Panc1 (cell line): ENCODE measurements around the gene SEC23A. TPM values are rescaled to one million over a fixed set of nuclear protein-coding genes. Genes with fewer than 3 reads are reported as not detected.

Source experiments
- ATAC-seq: fragments of 200-7000 bp; cut with Tn5 transposase; 2 replicates; pipeline ENCODE4 v1.9.1; 2020; ENCODE audit warnings: mild to moderate bottlenecking, moderate library complexity
- BruUV-seq: library from RNA; stranded (reverse); fragments of 400-500 nt; replicated peaks from 2 replicates; lab custom pipeline; 2021; lab: Mats Ljungman, UMichigan
- CTCF ChIA-PET: fragments of 300-600 bp; sonication (Branson Sonifier 250); formaldehyde crosslinking; loops from one replicate; lab custom pipeline; 2022; ENCODE audit warnings: antibody characterized with exemption; lab: Charles Lee
- POLR2A ChIA-PET: fragments of 300-600 bp; sonication (Branson Sonifier 250); formaldehyde crosslinking; loops from one replicate; lab custom pipeline; 2022; ENCODE audit warnings: antibody characterized with exemption; lab: Charles Lee
- DNase-seq: peaks from one replicate; pipeline ENCODE4 v3.0.0-alpha.2; 2010; ENCODE audit warnings: low read depth, low spot score
- H3K27ac ChIP-seq: 2 replicates; pipeline ENCODE4 v1.5.1; 2011; ENCODE audit warnings: mild to moderate bottlenecking, low read length, inconsistent platforms
- H3K27me3 ChIP-seq: fragments of 200-500 bp; sonication (Bioruptor generic); 2 replicates; pipeline ENCODE4 v1.6.0; 2014; ENCODE audit warnings: low read length, inconsistent platforms; ENCODE audit not compliant: control insufficient read depth, insufficient read depth
- H3K36me3 ChIP-seq: fragments of 200-500 bp; sonication (Bioruptor generic); 2 replicates; pipeline ENCODE4 v1.5.1; 2014; ENCODE audit warnings: inconsistent platforms, mild to moderate bottlenecking, low read length, moderate library complexity; ENCODE audit not compliant: control insufficient read depth, insufficient read depth
- H3K4me1 ChIP-seq: 2 replicates; pipeline ENCODE4 v1.5.1; 2011; ENCODE audit warnings: inconsistent platforms, mild to moderate bottlenecking, low read length, moderate library complexity; ENCODE audit not compliant: control insufficient read depth, insufficient read depth
- H3K4me3 ChIP-seq, 2 experiments: 2 replicates each; pipeline ENCODE4 v1.5.1; 2011 to 2012; ENCODE audit warnings: low read depth in 2 of 2, low read length in 2 of 2, mild to moderate bottlenecking in 2 of 2, inconsistent platforms in 1 of 2, moderate library complexity in 1 of 2
- H3K9me3 ChIP-seq: fragments of 200-500 bp; sonication (Bioruptor generic); 2 replicates; pipeline ENCODE4 v1.5.1; 2014; ENCODE audit warnings: low read depth, mild to moderate bottlenecking, inconsistent platforms, low read length, moderate library complexity; ENCODE audit not compliant: control insufficient read depth, insufficient read depth
- POLR2AphosphoS5 ChIP-seq: IDR thresholded peaks from 2 replicates; pipeline ENCODE4 v1.6.1; 2012; ENCODE audit warnings: mild to moderate bottlenecking, low read depth, low read length, moderate library complexity
- SIN3A ChIP-seq: IDR thresholded peaks from 2 replicates; pipeline ENCODE4 v1.6.1; 2012; ENCODE audit warnings: low read depth, mild to moderate bottlenecking, low read length, moderate library complexity, borderline replicate concordance; ENCODE audit not compliant: insufficient read depth
- TCF7L2 ChIP-seq: IDR thresholded peaks from 2 replicates; pipeline ENCODE4 v1.6.1; 2011; ENCODE audit warnings: mild to moderate bottlenecking, low read depth, low read length, inconsistent platforms
- in situ Hi-C: cut with HindIII; loops from 2 replicates; pipeline ENCODE4 v1.10.0; 2016; ENCODE audit warnings: low sequenced_read_pairs, low pct_unique_long_range_greater_than_20kb
- intact Hi-C: fragments of 100-400 bp; cut with micrococcal nuclease; formaldehyde crosslinking; loops from one replicate; pipeline ENCODE4 v1.10.0; 2022; ENCODE audit not compliant: unreplicated experiment
- total RNA-seq: library from RNA; stranded (reverse); gene quantifications from one replicate; pipeline ENCODE4 v1.2.1, GENCODE V29; 2021; ENCODE audit not compliant: unreplicated experiment
- TF ChIP-seq, protein P1 (sequence below): fragments of 450-650 bp; IDR thresholded peaks from 2 replicates; pipeline ENCODE4 v1.5.1; 2017; ENCODE audit warnings: mild to moderate bottlenecking
- TF ChIP-seq, protein P2 (sequence below), 2 experiments: IDR thresholded peaks; 2 replicates each; pipeline ENCODE4 v1.6.1; 2011 to 2012; ENCODE audit warnings: low read depth in 2 of 2, control low read depth in 1 of 2, low read length in 1 of 2, mild to moderate bottlenecking in 1 of 2, moderate library complexity in 1 of 2; ENCODE audit not compliant: insufficient read depth in 1 of 2

Gene SEC23A
- total RNA-seq, 1 experiment from 2014 or later, result 76.7 TPM

- Histone ChIP-seq H3K4me3 (peak overlapping the region; percentile 28 to 55; a peak in 3 of 4 replicates), H3K4me1 (no peaks in the 10 kb centered on the region; the same call in 1 of the 2 replicates), H3K27ac (peak overlapping the region; percentile 77), H3K27me3 (no peaks in the 10 kb centered on the region), H3K9me3 (no peaks in the 10 kb centered on the region), H3K36me3 (peaks cover 3% of the 10 kb centered on the region; the same call in 1 of the 2 replicates)
- ATAC-seq, result no peak
- BruUV-seq, result no TSS peak
- intact Hi-C loops (loop anchor here (5.0 kb wide), 2 partner anchors 257 to 322 kb away; partner anchors contain the start of gene FBXO33), in situ Hi-C loops (no loop called here)
- ChIA-PET CTCF (no interaction called here), POLR2A (no interaction called here)
- no peak for DNase-seq
- TF ChIP-seq, protein P1, sequence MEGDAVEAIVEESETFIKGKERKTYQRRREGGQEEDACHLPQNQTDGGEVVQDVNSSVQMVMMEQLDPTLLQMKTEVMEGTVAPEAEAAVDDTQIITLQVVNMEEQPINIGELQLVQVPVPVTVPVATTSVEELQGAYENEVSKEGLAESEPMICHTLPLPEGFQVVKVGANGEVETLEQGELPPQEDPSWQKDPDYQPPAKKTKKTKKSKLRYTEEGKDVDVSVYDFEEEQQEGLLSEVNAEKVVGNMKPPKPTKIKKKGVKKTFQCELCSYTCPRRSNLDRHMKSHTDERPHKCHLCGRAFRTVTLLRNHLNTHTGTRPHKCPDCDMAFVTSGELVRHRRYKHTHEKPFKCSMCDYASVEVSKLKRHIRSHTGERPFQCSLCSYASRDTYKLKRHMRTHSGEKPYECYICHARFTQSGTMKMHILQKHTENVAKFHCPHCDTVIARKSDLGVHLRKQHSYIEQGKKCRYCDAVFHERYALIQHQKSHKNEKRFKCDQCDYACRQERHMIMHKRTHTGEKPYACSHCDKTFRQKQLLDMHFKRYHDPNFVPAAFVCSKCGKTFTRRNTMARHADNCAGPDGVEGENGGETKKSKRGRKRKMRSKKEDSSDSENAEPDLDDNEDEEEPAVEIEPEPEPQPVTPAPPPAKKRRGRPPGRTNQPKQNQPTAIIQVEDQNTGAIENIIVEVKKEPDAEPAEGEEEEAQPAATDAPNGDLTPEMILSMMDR, result no peak
- no peak for TF ChIP-seq TCF7L2
- TF ChIP-seq, protein P2, sequence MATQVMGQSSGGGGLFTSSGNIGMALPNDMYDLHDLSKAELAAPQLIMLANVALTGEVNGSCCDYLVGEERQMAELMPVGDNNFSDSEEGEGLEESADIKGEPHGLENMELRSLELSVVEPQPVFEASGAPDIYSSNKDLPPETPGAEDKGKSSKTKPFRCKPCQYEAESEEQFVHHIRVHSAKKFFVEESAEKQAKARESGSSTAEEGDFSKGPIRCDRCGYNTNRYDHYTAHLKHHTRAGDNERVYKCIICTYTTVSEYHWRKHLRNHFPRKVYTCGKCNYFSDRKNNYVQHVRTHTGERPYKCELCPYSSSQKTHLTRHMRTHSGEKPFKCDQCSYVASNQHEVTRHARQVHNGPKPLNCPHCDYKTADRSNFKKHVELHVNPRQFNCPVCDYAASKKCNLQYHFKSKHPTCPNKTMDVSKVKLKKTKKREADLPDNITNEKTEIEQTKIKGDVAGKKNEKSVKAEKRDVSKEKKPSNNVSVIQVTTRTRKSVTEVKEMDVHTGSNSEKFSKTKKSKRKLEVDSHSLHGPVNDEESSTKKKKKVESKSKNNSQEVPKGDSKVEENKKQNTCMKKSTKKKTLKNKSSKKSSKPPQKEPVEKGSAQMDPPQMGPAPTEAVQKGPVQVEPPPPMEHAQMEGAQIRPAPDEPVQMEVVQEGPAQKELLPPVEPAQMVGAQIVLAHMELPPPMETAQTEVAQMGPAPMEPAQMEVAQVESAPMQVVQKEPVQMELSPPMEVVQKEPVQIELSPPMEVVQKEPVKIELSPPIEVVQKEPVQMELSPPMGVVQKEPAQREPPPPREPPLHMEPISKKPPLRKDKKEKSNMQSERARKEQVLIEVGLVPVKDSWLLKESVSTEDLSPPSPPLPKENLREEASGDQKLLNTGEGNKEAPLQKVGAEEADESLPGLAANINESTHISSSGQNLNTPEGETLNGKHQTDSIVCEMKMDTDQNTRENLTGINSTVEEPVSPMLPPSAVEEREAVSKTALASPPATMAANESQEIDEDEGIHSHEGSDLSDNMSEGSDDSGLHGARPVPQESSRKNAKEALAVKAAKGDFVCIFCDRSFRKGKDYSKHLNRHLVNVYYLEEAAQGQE (IDR thresholded peaks at IDR 0.05; ENCODE audit: insufficient read depth in 1 of 2, low read depth in 2 of 2, low read length in 1 of 2), result no peak
- no peak for TF ChIP-seq SIN3A
- no peak for TF ChIP-seq POLR2AphosphoS5
Observed at GRCh38 chr14:39109893-39110715, 7.1 kb upstream of the SEC23A start.

GRCh38 chr14:39108791-39109190 is 5.8 kb upstream of the SEC23A start:
- BruUV-seq, result no TSS peak
- ChIA-PET POLR2A (no interaction called here), CTCF (interaction anchor here (0.6 kb wide), 1 partner anchor 117 kb away, joined by 7 read pairs; no protein-coding TSS in a partner anchor)
- H3K27ac ChIP-seq, result no peak overlapping the region
- TF ChIP-seq POLR2AphosphoS5 (no peak), TCF7L2 (no peak), SIN3A (no peak)
- TF ChIP-seq, protein P1, result no peak
- TF ChIP-seq, protein P2 (IDR thresholded peaks at IDR 0.05; ENCODE audit: insufficient read depth in 1 of 2, low read depth in 2 of 2, low read length in 1 of 2), result no peak
- DNase-seq (no peak), ATAC-seq (no peak)
- H3K36me3 ChIP-seq, result no peaks in the 10 kb centered on the region
- intact Hi-C loops, result loop anchor here (5.0 kb wide), 2 partner anchors 259 to 324 kb away; partner anchors contain the start of gene FBXO33
- H3K9me3 ChIP-seq, result no peaks in the 10 kb centered on the region
- no peaks in the 10 kb centered on the region for H3K27me3 ChIP-seq
- H3K4me3 ChIP-seq, result no peak overlapping the region
- no peaks in the 10 kb centered on the region; the same call in 1 of the 2 replicates for H3K4me1 ChIP-seq
- in situ Hi-C loops, result no loop called here
